Astrocyte of the hippocampus (primary cell): ENCODE results near the gene UBL7.
A peak's percentile ranks its signal among the peaks of the same experiment; 100 is the strongest.
"Not testable (repeated sequence)": the region's sequence is repeated elsewhere in the genome, so short reads cannot be mapped to it uniquely, and the experiment has no call there.

Experiments used
- DNase-seq: peaks from one replicate; pipeline ENCODE4 v3.0.0; 2011; ENCODE audit warnings: low read depth, low spot score

Gene UBL7

DNA sequence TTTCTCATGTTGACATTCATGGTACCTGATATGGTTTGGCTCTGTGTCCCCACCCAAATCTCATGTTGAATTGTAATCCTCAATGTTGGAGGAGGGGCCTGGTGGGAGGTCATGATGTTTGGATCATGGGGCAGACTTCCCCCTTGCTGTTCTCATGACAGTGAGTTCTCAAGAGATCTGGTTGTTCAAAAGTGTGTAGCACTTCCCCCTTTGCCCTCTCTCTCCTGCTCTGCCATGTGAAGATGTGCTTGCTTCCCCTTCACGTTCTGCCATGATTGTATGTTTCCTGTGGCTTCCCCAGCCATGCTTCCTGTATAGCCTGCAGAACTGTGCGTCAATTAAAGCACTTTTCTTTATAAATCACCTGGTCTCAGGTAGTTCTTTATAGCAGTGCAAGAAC is 3.3 kb upstream of the UBL7 start:
- DNase-seq: no peak

DNA sequence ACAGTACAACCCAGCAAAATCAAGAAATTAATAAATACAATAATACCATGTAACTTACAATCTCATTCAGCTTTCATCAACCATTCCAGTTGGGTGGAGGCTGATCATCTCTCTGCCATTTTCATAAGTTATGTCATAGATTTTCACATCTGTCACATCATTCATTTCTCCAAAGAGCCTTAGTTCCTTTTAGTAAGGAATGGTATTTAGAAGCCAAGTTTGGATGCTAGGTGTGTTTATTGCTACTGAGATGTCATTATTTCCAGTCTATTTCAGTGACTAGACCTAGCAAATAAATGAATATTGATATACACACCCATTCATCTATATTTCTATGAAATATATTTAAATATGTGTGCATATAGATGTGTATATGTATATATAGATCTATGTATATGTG is 2.7 kb upstream of the UBL7 start:
- DNase-seq: no peak

DNA sequence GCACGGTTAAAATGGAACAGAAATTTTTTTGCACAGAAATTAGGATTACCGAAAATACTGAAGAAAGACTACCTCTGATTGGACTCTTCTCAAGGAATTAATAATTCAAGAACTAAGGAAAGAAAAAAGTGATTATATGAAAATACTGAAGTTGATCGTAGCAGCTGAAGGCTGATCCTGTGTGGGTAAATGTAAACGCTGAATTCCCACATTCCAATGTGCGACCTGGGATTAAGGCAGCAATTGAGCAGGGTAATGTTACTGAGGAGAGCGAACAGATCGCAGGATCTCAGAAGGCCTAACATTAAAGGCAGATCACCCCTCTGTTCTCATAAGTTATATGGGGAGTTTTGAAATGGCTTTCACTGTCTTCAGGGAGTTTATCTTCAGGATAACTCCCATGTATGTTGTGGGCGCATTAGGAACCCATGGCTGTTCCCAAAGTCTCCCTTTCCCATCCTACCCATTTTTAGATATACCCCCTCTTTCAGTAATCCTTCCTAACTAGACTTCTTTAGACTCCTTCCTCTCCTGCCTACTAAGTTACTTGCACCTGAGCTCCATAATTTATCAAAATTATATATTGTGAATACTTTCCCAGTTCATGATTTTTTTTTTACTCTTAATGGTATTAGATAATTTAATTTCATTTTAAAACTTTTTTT is 1.0 kb upstream of the UBL7 start:
- DNase-seq: peak; percentile 16

DNA sequence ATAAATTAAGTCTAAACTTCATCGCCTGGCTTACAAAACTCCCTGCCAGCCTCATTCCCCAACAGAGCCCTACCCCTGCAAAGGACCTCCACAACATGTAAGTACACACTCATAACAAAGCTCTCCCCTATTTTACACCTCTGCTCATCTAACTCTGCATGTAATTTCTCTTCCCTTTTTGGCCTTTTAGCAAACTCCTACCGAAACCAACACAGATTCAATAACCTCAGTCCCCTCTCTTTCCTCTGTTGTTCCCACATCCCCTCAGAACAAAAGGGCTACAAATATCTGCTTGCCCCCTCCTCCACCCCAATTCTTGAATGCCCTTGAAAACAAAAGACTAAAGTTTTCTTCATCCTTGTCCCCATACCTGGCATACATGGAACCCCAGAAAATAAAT is 662 bp downstream of the UBL7 start:
- no peak for DNase-seq

DNA sequence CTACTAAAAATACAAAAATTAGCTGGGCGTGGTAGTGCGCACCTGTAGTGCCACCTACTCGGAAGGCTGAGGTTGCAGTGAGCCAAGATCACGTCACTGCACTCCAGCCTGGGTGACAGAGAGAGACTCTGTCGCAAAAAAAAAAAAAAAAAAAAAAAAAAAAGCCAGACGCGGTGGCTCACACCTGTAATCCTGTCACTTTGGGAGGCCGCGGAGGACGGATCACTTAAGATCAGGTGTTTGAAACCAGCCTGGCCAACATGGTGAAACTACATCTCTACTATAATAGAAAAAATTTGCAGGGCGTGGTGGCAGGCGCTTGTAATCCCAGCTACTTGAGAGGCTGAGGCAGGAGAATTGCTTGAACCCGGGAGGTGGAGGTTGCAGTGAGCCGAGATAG is 1.2 kb downstream of the UBL7 start:
- DNase-seq: not testable (repeated sequence)

DNA sequence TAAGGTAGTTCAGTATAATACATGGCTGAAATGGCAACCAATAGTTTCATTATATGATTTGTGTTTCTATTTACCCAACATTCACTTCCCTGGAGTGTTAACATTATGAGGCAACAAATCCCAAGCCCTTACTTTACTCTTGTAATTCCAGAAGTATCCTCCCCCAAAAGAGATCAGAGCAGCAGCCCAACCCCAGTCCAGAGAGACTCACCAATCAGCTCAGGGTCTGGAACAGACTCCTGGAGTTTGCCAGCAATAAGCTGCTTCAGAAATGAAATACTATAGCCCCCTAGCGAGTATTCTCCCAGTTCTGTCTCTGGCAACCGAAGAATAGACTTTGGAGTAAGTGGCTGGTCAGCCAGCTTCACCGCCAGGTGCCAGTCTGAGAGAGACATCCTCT is 2.5 kb downstream of the UBL7 start:
- DNase-seq: no peak

DNA sequence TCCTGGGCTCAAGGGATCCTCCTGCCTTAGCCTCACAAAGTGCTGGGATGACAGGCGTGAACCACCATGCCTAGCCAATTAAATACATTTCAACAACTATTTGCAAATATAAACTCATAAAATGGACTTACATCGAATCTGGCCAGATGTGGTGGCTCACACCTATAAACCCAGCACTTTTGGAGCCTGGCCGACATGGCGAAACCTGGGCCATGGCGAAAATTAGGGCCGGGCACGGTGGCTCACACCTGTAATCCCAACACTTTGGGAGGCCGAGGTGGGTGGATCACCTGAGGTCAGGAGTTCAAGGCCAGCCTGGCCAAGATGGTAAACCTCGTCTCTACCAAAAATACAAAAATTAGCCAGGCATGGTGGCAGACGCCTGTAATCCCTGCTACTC is 3.9 kb downstream of the UBL7 start:
- not testable (repeated sequence) for DNase-seq

DNA sequence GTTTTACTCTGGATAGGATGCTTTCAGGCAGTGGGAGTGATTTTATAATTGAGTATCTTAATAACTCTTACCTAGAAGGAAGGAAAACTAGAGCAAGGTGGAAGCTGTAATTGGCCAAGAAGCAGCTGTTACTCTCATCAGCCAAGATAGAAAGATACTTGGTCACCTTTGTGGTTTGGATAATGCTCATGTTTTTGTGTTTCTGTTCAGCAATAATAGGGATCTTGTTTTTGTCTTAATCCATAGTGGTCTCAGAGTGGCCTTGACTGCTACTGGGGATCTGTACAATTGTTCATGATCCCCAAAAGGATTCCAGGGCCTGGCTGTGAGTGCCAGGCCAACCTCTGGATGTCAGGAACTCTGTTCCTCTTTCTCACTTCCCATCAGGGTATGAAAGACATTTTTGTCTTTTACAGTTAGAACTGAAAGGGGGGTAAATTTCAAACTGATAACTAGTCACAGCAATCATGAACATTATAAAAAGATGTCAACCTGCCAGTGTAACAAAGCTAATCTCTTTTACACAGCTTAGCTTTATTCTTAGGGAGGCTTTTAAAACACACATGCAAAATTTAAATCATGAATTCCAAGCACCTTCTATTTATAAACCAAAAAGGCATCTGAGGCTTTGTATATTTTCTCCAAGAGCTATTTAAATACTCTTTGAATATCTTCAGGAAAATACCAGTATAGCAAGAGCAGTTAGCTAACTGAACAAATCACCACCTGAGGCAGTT is 6.0 kb downstream of the UBL7 start:
- no peak for DNase-seq

DNA sequence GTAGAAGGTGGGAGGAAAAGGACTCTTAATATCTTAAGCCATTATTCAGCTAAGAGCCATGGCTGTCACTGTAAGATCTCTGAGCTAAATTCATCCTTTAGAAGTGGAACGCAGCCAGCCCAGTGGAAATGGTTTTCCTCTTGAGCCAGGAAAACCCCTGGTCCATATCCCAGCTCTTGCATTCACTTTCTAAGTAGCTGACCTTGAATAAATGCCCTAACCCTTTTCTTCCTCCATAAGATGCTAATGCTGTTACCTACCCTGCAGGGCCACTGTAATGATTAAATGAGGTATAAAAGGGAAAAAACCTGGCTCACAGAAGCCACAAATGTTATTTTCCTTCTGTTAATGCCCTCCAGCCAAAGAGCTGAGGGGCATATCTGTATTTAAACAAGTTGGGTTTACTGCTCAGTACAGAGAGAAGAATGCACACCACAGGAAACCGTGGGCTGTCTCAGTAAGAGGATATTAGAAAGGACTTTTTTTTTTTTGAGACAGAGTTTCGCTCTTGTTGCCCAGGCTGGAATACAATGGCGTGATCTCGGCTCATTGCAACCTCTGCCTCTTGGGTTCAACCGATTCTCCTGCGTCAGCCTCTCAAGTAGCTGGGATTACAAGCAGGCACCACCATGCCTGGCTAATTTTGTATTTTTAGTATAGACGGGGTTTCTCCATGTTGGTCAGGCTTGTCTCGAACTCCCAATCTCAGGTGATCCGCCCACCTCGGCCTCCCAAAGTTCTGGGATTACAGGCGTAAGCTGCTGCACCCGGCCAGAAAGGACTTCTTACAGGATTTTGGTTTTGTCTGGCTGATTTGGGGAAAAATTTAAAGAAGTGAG is 6.8 kb downstream of the UBL7 start:
- DNase-seq: no peak

DNA sequence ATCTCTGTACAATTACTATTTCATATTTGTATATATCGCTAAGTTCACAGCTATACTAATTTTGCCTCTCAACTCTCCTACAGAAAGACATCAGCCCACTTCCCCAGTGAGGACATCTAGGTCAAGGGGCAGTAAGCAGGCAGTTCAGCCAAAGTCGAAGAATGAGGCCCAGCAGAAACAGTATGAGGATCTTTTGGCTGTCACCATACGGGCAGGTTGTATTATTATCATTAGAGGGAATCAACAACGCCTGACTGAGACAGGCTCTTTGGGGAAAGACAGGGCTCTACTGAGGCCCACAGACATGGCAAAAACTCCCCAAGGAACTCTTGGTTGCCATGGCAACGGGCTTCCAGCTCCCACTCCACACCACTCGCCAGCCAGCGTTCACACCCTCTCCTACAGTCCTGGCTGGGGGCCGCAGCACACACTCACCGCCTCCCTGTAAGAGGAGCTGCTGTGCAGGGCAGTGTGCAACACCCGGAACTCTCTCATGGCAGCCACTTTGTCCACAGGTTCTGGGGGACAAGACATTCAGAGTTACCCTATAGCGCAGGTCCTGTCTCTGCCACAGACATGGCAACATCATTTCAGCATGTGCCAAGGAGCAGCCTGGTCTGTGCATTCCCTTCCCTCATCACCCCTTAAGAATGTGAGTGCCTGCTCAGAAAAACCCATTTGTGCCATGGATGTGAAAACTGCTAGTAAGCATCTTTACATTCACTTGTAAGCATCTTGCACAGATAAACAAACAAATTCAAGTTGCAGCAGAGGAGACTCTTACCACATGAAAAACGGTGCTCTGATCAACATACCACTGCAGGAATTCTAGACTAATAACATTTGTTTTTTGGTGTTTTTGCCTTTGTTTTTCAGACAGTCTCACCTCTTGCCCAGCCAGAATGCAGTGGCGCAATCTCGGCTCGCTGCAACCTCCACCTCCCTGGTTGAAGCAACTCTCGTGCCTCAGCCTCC is 8.8 kb downstream of the UBL7 start:
- DNase-seq: no peak

DNA sequence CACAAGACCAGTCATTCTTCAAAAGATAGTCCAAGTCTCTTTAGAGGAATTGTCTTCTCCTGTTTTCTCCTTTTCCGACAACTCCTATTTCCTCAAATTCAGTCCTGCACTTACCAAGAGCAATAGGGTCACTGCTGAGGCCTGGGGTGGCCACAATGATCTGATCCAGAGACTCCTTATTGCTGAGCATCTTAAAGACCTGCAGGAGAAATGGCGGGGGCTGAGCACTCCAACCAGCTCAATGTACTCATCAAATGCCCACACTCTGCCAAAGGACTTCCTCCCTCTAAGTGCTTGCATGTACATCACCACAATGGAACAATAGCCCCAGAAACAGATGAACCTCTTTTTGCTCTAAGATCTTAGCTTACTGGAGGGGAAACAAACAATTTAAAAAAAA is 9.6 kb downstream of the UBL7 start:
- no peak for DNase-seq

DNA sequence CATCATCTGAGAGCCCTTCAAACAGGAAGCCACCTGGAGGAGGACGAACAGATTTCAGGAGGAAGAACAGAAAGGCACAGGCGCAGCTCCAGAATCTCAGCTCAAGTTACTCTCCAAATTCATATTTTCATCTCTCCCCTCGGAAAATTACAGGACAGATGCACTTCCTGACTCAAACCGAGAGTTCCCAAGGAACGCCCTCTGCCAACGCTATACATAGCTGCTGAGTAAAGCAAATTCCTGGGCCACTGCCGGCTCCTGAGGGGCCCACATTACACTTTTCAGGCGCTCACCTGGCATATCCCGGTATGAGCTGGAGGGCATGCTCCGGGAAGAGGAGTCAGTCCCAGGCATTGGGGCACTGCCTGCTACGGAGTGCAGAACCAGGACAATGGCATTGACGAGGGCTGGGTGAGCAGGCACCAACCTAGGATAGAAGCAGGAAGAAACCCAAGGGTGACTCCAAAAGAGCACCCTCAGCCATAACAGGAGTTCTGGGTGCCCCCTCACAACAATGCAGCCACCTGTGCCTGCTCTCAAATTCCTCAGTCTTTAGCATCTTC is 11.2 kb downstream of the UBL7 start:
- DNase-seq: no peak

DNA sequence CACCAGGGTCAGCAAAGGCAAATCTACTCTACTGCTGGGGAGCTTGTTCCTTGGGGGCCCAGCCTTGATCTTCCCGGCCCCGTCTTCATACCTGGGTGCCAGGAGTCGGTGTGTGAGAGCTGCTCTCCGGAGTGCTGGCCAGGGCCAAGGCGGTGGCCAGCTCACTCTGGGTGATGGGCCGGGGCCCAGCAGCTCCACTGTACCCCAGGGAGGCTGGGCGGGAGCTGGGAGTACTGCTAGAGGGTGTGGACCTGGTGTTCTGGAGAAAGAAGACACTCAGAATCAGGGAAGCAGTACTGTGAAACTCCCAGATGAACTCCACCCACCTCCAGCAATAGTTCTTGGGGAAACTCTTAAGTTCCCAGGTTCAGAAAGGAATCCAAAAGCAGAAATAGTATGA is 11.9 kb downstream of the UBL7 start:
- DNase-seq: no peak

DNA sequence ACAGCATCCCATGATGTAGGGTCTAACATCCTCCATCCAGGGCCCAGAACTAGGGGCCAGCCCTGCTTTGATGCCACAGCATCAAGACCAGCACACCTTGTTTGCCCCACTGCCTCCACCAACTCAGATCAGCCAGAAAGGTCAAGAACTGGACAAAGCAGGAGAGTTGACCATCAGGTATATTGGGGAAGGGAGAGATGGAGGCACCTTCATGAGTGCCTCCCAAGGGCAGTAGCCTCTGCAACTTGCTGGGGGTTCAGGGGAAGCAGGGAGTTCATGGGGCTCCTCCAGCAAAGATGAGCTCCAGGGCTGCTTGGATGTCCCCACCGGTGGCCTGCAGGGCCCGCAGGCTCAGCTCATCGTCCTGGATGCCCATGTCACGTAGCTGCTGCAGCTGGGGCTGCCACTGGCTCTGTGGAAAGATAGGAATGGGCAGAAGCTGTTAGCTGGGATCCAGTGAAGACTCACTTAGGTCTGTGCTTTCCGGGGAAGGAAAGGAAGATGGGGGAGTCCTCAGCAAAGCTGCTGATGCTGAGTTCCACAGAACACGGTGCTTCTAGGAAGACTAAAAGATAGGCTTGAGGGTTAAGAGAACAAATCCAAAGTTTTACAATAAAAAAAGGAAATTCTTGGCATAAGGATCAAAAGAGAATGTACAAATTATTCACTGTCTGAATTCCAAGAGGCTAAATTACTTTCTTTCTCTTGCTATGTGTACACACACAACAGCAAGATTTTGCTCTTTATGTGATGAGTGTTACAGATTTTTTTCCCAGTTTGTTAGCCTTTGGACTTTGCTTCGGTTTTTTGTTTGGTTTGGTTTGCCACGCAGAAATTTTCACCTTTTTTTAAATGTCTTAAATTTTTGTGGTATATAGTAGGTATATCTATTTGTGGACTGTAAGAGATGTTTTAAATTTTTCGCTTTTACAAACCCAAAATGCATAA is 14.9 kb downstream of the UBL7 start:
- no peak for DNase-seq

DNA sequence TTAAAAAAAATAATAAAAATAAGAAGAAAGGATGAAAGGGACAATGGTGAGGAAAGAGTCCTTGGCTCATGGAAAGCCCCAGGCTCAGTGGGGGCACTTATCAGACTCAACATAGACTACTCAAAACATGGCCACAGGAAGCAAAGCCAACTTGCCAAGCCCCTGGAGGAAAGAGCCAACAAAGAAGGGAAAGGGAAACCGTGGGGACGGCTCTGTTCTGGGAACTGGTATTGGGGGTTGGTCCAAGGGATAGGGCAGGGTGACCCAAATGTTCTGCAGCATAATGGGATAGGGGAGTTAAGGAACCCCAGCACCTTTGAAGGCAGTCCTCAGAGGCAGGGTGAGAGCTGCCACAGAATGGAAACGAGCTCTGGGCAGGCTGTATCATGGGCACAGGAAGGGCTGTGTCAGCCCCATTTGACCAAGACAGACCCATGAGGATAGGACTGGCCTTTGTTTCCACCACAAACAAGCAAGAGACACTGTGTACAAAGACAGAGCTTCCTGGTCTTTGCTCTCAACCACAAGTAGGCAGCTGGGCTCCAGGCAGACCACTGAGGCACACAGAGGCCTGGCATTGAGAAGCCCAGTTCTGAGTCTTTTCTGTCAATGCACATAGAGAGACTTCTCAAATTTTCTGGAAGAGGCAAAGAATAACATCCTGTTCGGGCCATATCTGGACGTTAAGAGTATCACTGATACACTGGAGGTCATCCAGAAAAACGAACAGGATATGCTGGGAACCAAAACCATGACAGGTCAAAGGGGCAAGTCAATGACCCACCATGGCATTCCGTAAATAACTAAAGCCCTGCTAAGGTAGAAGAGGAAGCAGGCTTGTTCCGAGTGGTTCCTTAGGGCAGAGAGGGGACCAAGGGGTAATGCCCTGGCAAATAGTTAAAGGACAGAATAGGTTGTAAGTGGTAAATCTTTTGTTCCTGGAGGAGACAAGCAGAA is 16.6 kb downstream of the UBL7 start:
- no peak for DNase-seq

DNA sequence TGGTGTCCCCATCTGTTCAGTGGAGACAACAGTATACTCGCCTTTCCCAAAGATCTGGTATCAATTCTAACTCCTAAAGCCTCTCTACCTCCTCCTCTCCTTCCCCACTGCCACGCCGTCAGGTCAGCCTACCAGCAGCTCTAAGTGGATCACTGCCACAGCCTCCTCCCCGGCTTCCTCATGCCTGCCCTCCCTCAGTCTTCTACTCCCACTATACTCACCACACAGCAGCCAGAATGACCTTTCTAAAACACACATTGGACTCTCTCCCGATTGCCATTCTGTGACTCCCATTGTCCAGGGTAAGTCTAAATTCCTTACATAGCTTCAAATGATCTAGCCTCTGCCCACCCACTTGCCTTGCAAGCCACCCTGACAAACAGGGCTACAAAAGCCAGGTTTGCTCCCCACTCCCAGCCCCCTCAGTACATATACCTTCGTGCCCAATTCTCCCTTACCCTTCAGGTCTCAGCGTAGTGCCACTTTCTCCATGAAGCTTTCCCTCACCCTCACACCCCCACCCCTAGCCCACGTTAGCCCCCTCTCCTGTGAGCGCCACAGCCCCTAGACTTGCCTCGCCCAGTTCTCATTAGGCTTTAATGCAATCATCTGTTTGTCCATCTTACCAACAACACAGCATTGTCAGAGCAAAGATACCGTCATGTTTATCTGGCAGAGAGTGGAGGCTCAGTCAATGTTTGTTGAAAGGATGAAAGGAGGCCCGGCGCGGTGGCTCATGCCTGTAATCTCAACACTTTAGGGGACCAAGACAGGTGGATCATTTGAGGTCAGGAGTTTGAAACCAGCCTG is 17.7 kb downstream of the UBL7 start:
- peak; percentile 76 for DNase-seq

DNA sequence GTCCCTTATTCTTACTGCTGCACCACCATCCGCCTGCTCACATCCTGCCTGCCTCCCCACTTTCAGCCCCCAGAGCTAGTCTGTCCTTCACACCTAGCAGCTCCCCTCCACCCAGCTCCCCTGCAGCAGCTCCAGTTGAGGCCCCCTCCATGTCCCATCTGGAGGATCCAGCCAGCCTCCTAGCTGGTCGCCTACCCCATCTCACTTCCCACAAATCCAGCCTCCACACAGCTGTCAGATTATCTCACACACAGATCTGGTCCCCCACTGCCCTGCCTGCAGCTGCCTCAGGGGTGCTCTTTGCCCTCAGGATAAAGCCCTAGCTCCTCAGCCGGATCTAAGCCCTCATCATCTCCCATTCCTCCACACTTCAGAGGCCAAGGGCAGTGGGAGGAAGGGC is 18.4 kb downstream of the UBL7 start:
- DNase-seq: no peak

DNA sequence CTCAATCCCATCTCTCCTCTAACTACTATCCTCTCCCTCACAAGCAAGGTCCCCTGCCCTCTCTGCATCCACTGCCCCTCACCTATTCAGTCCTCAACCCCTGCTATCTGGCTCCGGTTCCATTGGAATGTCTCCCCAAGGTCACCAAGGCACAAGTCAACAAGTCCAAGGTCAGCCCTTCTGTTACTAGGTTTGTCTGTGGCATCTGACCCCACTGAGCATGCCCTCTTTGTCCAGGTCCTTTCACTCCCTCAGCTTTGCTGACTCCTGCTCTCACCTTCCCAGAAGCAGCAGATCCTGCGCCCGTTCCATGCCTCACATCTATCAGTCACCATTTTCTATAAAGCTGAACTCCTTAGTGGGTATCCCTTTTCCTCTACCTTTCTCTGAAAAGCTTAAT is 18.9 kb downstream of the UBL7 start:
- no peak for DNase-seq
